ENCODE data around the gene SUSD6. TPM values are rescaled to one million over a fixed set of nuclear protein-coding genes. Genes with fewer than 3 reads are reported as not detected.

SUSD6 gene
- total and polyA plus RNA-seq, 9 of the 15 experiments (the other 6 are each of a cell fraction or from before 2014, with no cell fraction given), result 2.9 to 20.7 (median 5.6) TPM

DNA sequence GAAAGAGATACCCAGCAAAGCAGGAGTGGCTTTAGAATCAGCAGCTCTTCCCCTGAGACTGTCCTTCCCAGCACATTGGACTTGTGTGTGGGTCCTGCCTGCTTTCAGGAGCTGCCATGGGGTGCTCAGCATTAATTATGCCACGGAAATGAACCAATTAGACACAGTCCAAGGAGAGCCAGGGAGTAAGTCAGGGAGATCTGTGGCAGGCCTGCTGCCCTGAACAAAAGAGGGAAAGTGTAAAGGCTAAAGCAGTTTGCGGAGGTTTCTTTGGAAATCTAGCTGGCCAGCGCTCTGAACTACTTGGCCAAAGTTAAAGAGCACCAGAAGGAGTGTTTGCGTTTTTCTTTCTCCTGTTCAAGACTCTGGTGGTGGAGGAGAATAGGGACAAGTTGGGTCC is 89.9 kb downstream of the SUSD6 start:
- H4K20me1 ChIP-seq (replicated peaks; ENCODE audit: control insufficient read depth, insufficient read depth, low read length), result no peaks in the 10 kb centered on the region
- no peak overlapping the region for H3K4me3 ChIP-seq
- ChIA-PET POLR2A (no interaction called here), CTCF (ENCODE audit: low intra/inter-chr PET ratio) (no interaction called here)
- no peaks in the 10 kb centered on the region for H3K9me1 ChIP-seq (ENCODE audit: control insufficient read depth, insufficient read depth, low read length)
- intact Hi-C loops (cut with micrococcal nuclease), result loop anchor here (5.0 kb wide), 1 partner anchor 49 kb away; no protein-coding TSS in a partner anchor
- H2AFZ ChIP-seq (ENCODE audit: low read depth, low read length), result peak overlapping the region; percentile 33; the same call in 1 of the 2 replicates
- H3K9ac ChIP-seq (ENCODE audit: insufficient read depth in 1 of 2, low read depth in 2 of 2, low read length in 2 of 2), result peak overlapping the region; percentile 78 to 82; a peak in 3 of 4 replicates
- WGBS (ENCODE audit: insufficient coverage, low coverage, missing lambda C conversion rate), result 2% methylated on average over 4 of the region's 4 CpGs
- H3K79me2 ChIP-seq (ENCODE audit: control insufficient read depth, insufficient read depth, low read length), result peaks cover 80% of the 10 kb centered on the region
- peaks cover 16 to 63% of the 10 kb centered on the region in 2 experiments; a peak in 3 of 5 replicates for H3K4me1 ChIP-seq (replicated peaks in 1 of 2; ENCODE audit: control insufficient read depth in 2 of 2, insufficient read depth in 2 of 2, low read length in 2 of 2)
- no peaks in the 10 kb centered on the region for H3K27me3 ChIP-seq (ENCODE audit: control insufficient read depth in 2 of 2, insufficient read depth in 2 of 2, low read length in 2 of 2)
- no peak for DNase-seq (ENCODE audit: extremely low read depth in 1 of 4, low spot score in 3 of 4)
- TF ChIP-seq KLF10 (CRISPR knock-in tag; IDR thresholded peaks at IDR 0.05), result no peak
- FAIRE-seq, result no peak
- in situ Hi-C loops (cut with MboI), result no loop called here
- ATAC-seq, result peak; percentile 4
- H3K9me3 ChIP-seq (replicated peaks; ENCODE audit: control insufficient read depth, insufficient read depth, low read depth, low read length), result no peaks in the 10 kb centered on the region
- BruUV-seq (replicated peaks), result no TSS peak
- peak overlapping the region; percentile 69 for H3K4me2 ChIP-seq (ENCODE audit: insufficient read depth, low read length)
- H3K27ac ChIP-seq (ENCODE audit: extremely low read depth, low read depth, low read length), result peak overlapping the region; percentile 97
- H3K36me3 ChIP-seq (ENCODE audit: control insufficient read depth, insufficient read depth, low read length), result peaks cover 28% of the 10 kb centered on the region

GRCh38 chr14:69701857-69702256 is 90.5 kb downstream of the SUSD6 start:
- CTCF ChIA-PET (ENCODE audit: low intra/inter-chr PET ratio), result no interaction called here
- Histone ChIP-seq H3K27me3 (ENCODE audit: control insufficient read depth in 2 of 2, insufficient read depth in 2 of 2, low read length in 2 of 2) (no peaks in the 10 kb centered on the region), H3K79me2 (ENCODE audit: control insufficient read depth, insufficient read depth, low read length) (peaks cover 75% of the 10 kb centered on the region), H4K20me1 (replicated peaks; ENCODE audit: control insufficient read depth, insufficient read depth, low read length) (no peaks in the 10 kb centered on the region), H2AFZ (ENCODE audit: low read depth, low read length) (peak overlapping the region; percentile 32; the same call in 1 of the 2 replicates), H3K9ac (ENCODE audit: insufficient read depth in 1 of 2, low read depth in 2 of 2, low read length in 2 of 2) (peak overlapping the region; percentile 38 to 78; a peak in 3 of 4 replicates), H3K36me3 (ENCODE audit: control insufficient read depth, insufficient read depth, low read length) (peaks cover 33% of the 10 kb centered on the region), H3K9me1 (ENCODE audit: control insufficient read depth, insufficient read depth, low read length) (no peaks in the 10 kb centered on the region), H3K4me1 (replicated peaks in 1 of 2; ENCODE audit: control insufficient read depth in 2 of 2, insufficient read depth in 2 of 2, low read length in 2 of 2) (peaks cover 16 to 59% of the 10 kb centered on the region in 2 experiments; a peak in 3 of 5 replicates), H3K9me3 (replicated peaks; ENCODE audit: control insufficient read depth, insufficient read depth, low read depth, low read length) (no peaks in the 10 kb centered on the region), H3K27ac (ENCODE audit: extremely low read depth, low read depth, low read length) (peak overlapping the region; percentile 97), H3K4me2 (ENCODE audit: insufficient read depth, low read length) (peak overlapping the region; percentile 72), H3K4me3 (no peak overlapping the region; the same call in 1 of the 2 replicates)
- in situ Hi-C loops (cut with MboI) (no loop called here), intact Hi-C loops (cut with micrococcal nuclease) (loop anchor here (5.0 kb wide), 1 partner anchor 50 kb away; no protein-coding TSS in a partner anchor)
- no TSS peak for BruUV-seq (replicated peaks)
- WGBS (ENCODE audit: insufficient coverage, low coverage, missing lambda C conversion rate), result 0% methylated on average over 3 of the region's 3 CpGs
- peak; percentile 95 for FAIRE-seq
- POLR2A ChIA-PET, result interaction anchor here (0.7 kb wide), 1 partner anchor 206 kb away, joined by 3 read pairs; no protein-coding TSS in a partner anchor
- peak in 2 of 4 experiments; percentile 67 to 81 for DNase-seq (ENCODE audit: extremely low read depth in 1 of 4, low spot score in 3 of 4)
- ATAC-seq, result peak; percentile 83
- TF ChIP-seq ZNF436 (CRISPR knock-in tag; IDR thresholded peaks at IDR 0.05) (no peak), LCOR (CRISPR knock-in tag; IDR thresholded peaks at IDR 0.05) (no peak), ELF4 (CRISPR knock-in tag; IDR thresholded peaks at IDR 0.05) (no peak), CBX2 (IDR thresholded peaks at IDR 0.05; ENCODE audit: insufficient read depth, low read length, poor library complexity, severe bottlenecking) (no peak), SNAPC5 (CRISPR knock-in tag; IDR thresholded peaks at IDR 0.05) (no peak), ZBTB49 (CRISPR knock-in tag; IDR thresholded peaks at IDR 0.05; ENCODE audit: borderline replicate concordance) (no peak), TFAP4 (CRISPR knock-in tag; IDR thresholded peaks at IDR 0.05; ENCODE audit: borderline replicate concordance) (peak; percentile 64; the same call in 1 of the 2 replicates), ZBTB9 (CRISPR knock-in tag; IDR thresholded peaks at IDR 0.05) (no peak), RBBP5 (IDR thresholded peaks at IDR 0.05; ENCODE audit: borderline replicate concordance, insufficient read depth, low read length, poor library complexity, severe bottlenecking) (peak; percentile 10)
